SK-N-SH (cell line): Measurements from ENCODE around the gene SNRK. TPM values are rescaled to one million over a fixed set of nuclear protein-coding genes. Genes with fewer than 3 reads are reported as not detected.
"Not testable (repeated sequence)": the region's sequence is repeated elsewhere in the genome, so short reads cannot be mapped to it uniquely, and the experiment has no call there.

Source experiments
- CTCF ChIA-PET: fragments of 300-600, 350-600 bp; formaldehyde crosslinking; extraction: SDS; loops from one replicate; lab custom pipeline; 2021; lab: Yijun Ruan, JAX
- POLR2A ChIA-PET: fragments of 350-600 bp; sonication (Branson Sonifier 250); formaldehyde crosslinking; extraction: SDS; loops from one replicate; lab custom pipeline; 2020; ENCODE audit warnings: antibody characterized with exemption, inconsistent platforms; lab: Yijun Ruan, JAX
- DNase-seq: peaks from one replicate; pipeline ENCODE4 v3.0.0; 2012
- H2AFZ ChIP-seq: fragments of 200-600 bp; sonication (generic); 2 replicates; pipeline ENCODE4 v1.8.1; 2016; ENCODE audit warnings: antibody characterized with exemption, mild to moderate bottlenecking, low read depth
- H3F3A ChIP-seq: fragments of 200-600 bp; sonication (generic); replicated peaks from 2 replicates; pipeline ENCODE3; 2016; ENCODE audit warnings: antibody characterized with exemption, mild to moderate bottlenecking; ENCODE audit not compliant: insufficient read depth
- H3K27ac ChIP-seq, 2 experiments: fragments of 200-500 bp in 1 of 2; fragments of 200-600 bp in 1 of 2; sonication (Bioruptor generic) in 1 of 2; sonication (generic), shearing (Covaris generic) in 1 of 2; 2 replicates each; pipeline versions ENCODE4 v1.5.1 to v1.6.1; 2014 to 2016; ENCODE audit warnings: low read depth in 2 of 2, inconsistent platforms in 1 of 2, low read length in 1 of 2, mild to moderate bottlenecking in 1 of 2, mixed read lengths in 1 of 2
- H3K27me3 ChIP-seq: fragments of 200-600 bp; sonication (generic), shearing (Covaris generic); 2 replicates; pipeline ENCODE4 v1.6.1; 2016; ENCODE audit warnings: mixed run types; ENCODE audit not compliant: insufficient read depth
- H3K36me3 ChIP-seq, 2 experiments: fragments of 200-500 bp in 1 of 2; fragments of 200-600 bp in 1 of 2; sonication (Bioruptor generic) in 1 of 2; sonication (generic) in 1 of 2; replicated peaks in 1 of 2; 2 replicates each; pipeline versions ENCODE3 to v1.5.1; 2014 to 2016; ENCODE audit warnings: low read length in 1 of 2, mild to moderate bottlenecking in 1 of 2; ENCODE audit not compliant: insufficient read depth in 2 of 2, control insufficient read depth in 1 of 2
- H3K4me1 ChIP-seq, 2 experiments: fragments of 200-500 bp in 1 of 2; fragments of 200-600 bp in 1 of 2; sonication (Bioruptor generic) in 1 of 2; sonication (generic), shearing (Covaris generic) in 1 of 2; 2 replicates each; pipeline versions ENCODE4 v1.5.1 to v1.6.1; 2014 to 2016; ENCODE audit warnings: low read depth in 1 of 2, low read length in 1 of 2, mixed run types in 1 of 2; ENCODE audit not compliant: insufficient read depth in 2 of 2, control insufficient read depth in 1 of 2
- H3K4me2 ChIP-seq: fragments of 200-600 bp; sonication (generic), shearing (Covaris generic); 2 replicates; pipeline ENCODE4 v1.6.1; 2017; ENCODE audit warnings: mixed run types
- H3K4me3 ChIP-seq, 2 experiments: fragments of 200-500 bp in 1 of 2; fragments of 200-600 bp in 1 of 2; sonication (Bioruptor generic) in 1 of 2; sonication (generic), shearing (Covaris generic) in 1 of 2; 2 replicates each; pipeline versions ENCODE4 v1.5.1 to v1.8.1; 2014 to 2016; ENCODE audit warnings: low read depth in 2 of 2, inconsistent platforms in 1 of 2, low read length in 1 of 2, mild to moderate bottlenecking in 1 of 2, mixed read lengths in 1 of 2, moderate library complexity in 1 of 2
- H3K79me2 ChIP-seq: fragments of 200-600 bp; sonication (generic); 2 replicates; pipeline ENCODE4 v1.8.1; 2017; ENCODE audit warnings: mild to moderate bottlenecking; ENCODE audit not compliant: insufficient read depth
- H3K9ac ChIP-seq: fragments of 200-600 bp; sonication (generic); 2 replicates; pipeline ENCODE4 v1.6.1; 2017; ENCODE audit warnings: mixed run types
- H3K9me2 ChIP-seq: fragments of 200-600 bp; sonication (generic); 2 replicates; pipeline ENCODE4 v1.6.1; 2017; ENCODE audit warnings: mixed run types
- H3K9me3 ChIP-seq: fragments of 200-600 bp; sonication (generic); 2 replicates; pipeline ENCODE4 v1.6.1; 2017; ENCODE audit warnings: mixed run types, mild to moderate bottlenecking, moderate library complexity
- H4K20me1 ChIP-seq: fragments of 200-600 bp; sonication (generic); 2 replicates; pipeline ENCODE4 v1.6.1; 2017; ENCODE audit warnings: mild to moderate bottlenecking, mixed run types; ENCODE audit not compliant: insufficient read depth
- ELF1 ChIP-seq: IDR thresholded peaks from 2 replicates; pipeline ENCODE4 v1.4.0; 2012
- EP300 ChIP-seq, 2 experiments: IDR thresholded peaks; 2 replicates each; pipeline versions ENCODE4 v1.4.0 to v1.6.1; 2012; ENCODE audit warnings: borderline replicate concordance in 1 of 2, low read depth in 1 of 2, low read length in 1 of 2
- FOXJ3 ChIP-seq: sonication (generic); formaldehyde crosslinking; IDR thresholded peaks from 2 replicates; pipeline ENCODE4 v1.5.1; 2020; ENCODE audit warnings: mild to moderate bottlenecking, missing genetic modification reagents
- GATA2 ChIP-seq: sonication (generic); formaldehyde crosslinking; IDR thresholded peaks from 2 replicates; pipeline ENCODE4 v1.5.0; 2020; ENCODE audit warnings: mild to moderate bottlenecking, missing genetic modification reagents
- JUND ChIP-seq: IDR thresholded peaks from 2 replicates; pipeline ENCODE4 v1.4.0; 2012
- MEF2A ChIP-seq: IDR thresholded peaks from 2 replicates; pipeline ENCODE4 v1.4.0; 2012; ENCODE audit warnings: low read depth, borderline replicate concordance
- MXI1 ChIP-seq: IDR thresholded peaks from 2 replicates; pipeline ENCODE4 v1.6.1; 2012; ENCODE audit warnings: mild to moderate bottlenecking, low read depth, low read length, improper control_type of control experiment
- NFIC ChIP-seq: IDR thresholded peaks from 2 replicates; pipeline ENCODE4 v1.4.0; 2012; ENCODE audit warnings: borderline replicate concordance
- PBX3 ChIP-seq: IDR thresholded peaks from 2 replicates; pipeline ENCODE4; 2012
- RCOR1 ChIP-seq: fragments of 150-350 bp; IDR thresholded peaks from 2 replicates; pipeline ENCODE4 v1.6.1; 2017; ENCODE audit warnings: antibody characterized with exemption, low read length
- REST ChIP-seq: IDR thresholded peaks from 2 replicates; pipeline ENCODE4 v1.6.1; 2012; ENCODE audit warnings: mild to moderate bottlenecking, low read depth, low read length, moderate library complexity
- SIN3A ChIP-seq: IDR thresholded peaks from 2 replicates; pipeline ENCODE4 v1.6.1; 2012; ENCODE audit warnings: low read depth, mild to moderate bottlenecking, low read length, moderate library complexity, borderline replicate concordance
- YY1 ChIP-seq: IDR thresholded peaks from 2 replicates; pipeline ENCODE4 v1.4.0; 2012; ENCODE audit warnings: low read depth, mild to moderate bottlenecking
- WGBS: methylation state at CpG from one replicate; pipeline ENCODE4 v1.1.6; 2017; ENCODE audit warnings: low lambda C conversion rate; 5-methylcytosine and 5-hydroxymethylcytosine counted together
- polyA plus RNA-seq, 3 experiments: library from polyadenylated mRNA; depleted of rRNA; stranded (reverse); fragments of >200 nt; gene quantifications; 2 replicates each; pipeline ENCODE4 v1.2.3, GENCODE V29; 2012
- TF ChIP-seq, protein P1 (sequence below): fragments of 200-600 bp; sonication (generic); IDR thresholded peaks from 2 replicates; pipeline ENCODE4 v1.6.1; 2017; ENCODE audit warnings: antibody characterized with exemption, mild to moderate bottlenecking, moderate library complexity
- TF ChIP-seq, protein P2 (sequence below): IDR thresholded peaks from 2 replicates; pipeline ENCODE4 v1.4.0; 2012; ENCODE audit warnings: low read depth, borderline replicate concordance

SNRK gene
- polyA plus RNA-seq, 1 of the 3 experiments (the other 2 are of a cell fraction) = 3.6 TPM

- TF ChIP-seq, protein P1, sequence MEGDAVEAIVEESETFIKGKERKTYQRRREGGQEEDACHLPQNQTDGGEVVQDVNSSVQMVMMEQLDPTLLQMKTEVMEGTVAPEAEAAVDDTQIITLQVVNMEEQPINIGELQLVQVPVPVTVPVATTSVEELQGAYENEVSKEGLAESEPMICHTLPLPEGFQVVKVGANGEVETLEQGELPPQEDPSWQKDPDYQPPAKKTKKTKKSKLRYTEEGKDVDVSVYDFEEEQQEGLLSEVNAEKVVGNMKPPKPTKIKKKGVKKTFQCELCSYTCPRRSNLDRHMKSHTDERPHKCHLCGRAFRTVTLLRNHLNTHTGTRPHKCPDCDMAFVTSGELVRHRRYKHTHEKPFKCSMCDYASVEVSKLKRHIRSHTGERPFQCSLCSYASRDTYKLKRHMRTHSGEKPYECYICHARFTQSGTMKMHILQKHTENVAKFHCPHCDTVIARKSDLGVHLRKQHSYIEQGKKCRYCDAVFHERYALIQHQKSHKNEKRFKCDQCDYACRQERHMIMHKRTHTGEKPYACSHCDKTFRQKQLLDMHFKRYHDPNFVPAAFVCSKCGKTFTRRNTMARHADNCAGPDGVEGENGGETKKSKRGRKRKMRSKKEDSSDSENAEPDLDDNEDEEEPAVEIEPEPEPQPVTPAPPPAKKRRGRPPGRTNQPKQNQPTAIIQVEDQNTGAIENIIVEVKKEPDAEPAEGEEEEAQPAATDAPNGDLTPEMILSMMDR = no peak
- TF ChIP-seq MXI1 (no peak), MEF2A (no peak), SIN3A (no peak), ELF1 (no peak)
Observed at GRCh38 chr3:43353393-43353792, 67.1 kb downstream of the SNRK start (continued).

GRCh38 chr3:43353923-43354670 is 67.8 kb downstream of the SNRK start:
- Histone ChIP-seq H4K20me1 (no peaks in the 10 kb centered on the region), H3K9ac (no peak overlapping the region), H3K4me3 (no peak overlapping the region), H3K27ac (no peak overlapping the region), H3K27me3 (no peaks in the 10 kb centered on the region), H3K4me2 (no peak overlapping the region), H3F3A (peaks cover 3% of the 10 kb centered on the region), H3K36me3 (peaks cover 16 to 29% of the 10 kb centered on the region in 2 experiments), H2AFZ (no peak overlapping the region), H3K9me2 (no peaks in the 10 kb centered on the region), H3K9me3 (peaks cover 13% of the 10 kb centered on the region; the same call in 1 of the 2 replicates)
- WGBS = 92% methylated on average over 4 of the region's 4 CpGs
- no peak for DNase-seq
- ChIA-PET POLR2A (no interaction called here), CTCF (no interaction called here)
- TF ChIP-seq NFIC (no peak), REST (no peak), JUND (no peak), YY1 (no peak), GATA2 (CRISPR knock-in tag) (no peak), PBX3 (no peak), FOXJ3 (CRISPR knock-in tag) (no peak), EP300 (IDR thresholded peaks at IDR 0.05; ENCODE audit: borderline replicate concordance in 1 of 2, low read depth in 1 of 2, low read length in 1 of 2) (no peak), RCOR1 (no peak)
- TF ChIP-seq, protein P2, sequence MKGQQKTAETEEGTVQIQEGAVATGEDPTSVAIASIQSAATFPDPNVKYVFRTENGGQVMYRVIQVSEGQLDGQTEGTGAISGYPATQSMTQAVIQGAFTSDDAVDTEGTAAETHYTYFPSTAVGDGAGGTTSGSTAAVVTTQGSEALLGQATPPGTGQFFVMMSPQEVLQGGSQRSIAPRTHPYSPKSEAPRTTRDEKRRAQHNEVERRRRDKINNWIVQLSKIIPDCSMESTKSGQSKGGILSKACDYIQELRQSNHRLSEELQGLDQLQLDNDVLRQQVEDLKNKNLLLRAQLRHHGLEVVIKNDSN = no peak
- TF ChIP-seq, all 33 proteins: peak for 0
- H3K79me2 ChIP-seq = no peaks in the 10 kb centered on the region
- H3K4me1 ChIP-seq = peaks cover 0 to 4% of the 10 kb centered on the region in 2 experiments; a peak in 2 of 4 replicates

GRCh38 chr3:43356033-43356432 is 69.7 kb downstream of the SNRK start:
- H3K79me2 ChIP-seq, H3K4me3 ChIP-seq, CTCF ChIA-PET, H3K27ac ChIP-seq, H3K27me3 ChIP-seq, H4K20me1 ChIP-seq, H2AFZ ChIP-seq, DNase-seq, H3K4me1 ChIP-seq, H3K9me2 ChIP-seq, H3F3A ChIP-seq, H3K4me2 ChIP-seq, H3K9ac ChIP-seq, POLR2A ChIA-PET: not testable (repeated sequence)
- peaks cover 13% of the 10 kb centered on the region; the same call in 1 of the 2 replicates for H3K9me3 ChIP-seq
- 84% methylated on average over 2 of the region's 2 CpGs for WGBS
- peaks cover 3 to 14% of the 10 kb centered on the region in 2 experiments for H3K36me3 ChIP-seq
